Measurements from ENCODE around the gene BRINP2.

GRCh38 chr1:177135250-177135649 lies 35.5 kb upstream of the BRINP2 start:
- TF ChIP-seq CTCF (IDR thresholded peaks at IDR 0.05; ENCODE audit: low read depth, low read length, missing input control) (no peak), SP1 (IDR thresholded peaks at IDR 0.05) (no peak), ATF3 (IDR thresholded peaks at IDR 0.05) (no peak), EGR1 (IDR thresholded peaks at IDR 0.05; ENCODE audit: low read depth in 2 of 2) (no peak), RAD21 (IDR thresholded peaks at IDR 0.05) (no peak)
- TF ChIP-seq, protein P1, sequence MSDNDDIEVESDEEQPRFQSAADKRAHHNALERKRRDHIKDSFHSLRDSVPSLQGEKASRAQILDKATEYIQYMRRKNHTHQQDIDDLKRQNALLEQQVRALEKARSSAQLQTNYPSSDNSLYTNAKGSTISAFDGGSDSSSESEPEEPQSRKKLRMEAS (IDR thresholded peaks at IDR 0.05), result no peak
